22Rv1 (cell line): ENCODE results near the gene RNF217.

Experiments
- ZFX ChIP-seq: fragments of 450-650 bp; IDR thresholded peaks from 2 replicates; pipeline ENCODE4 v1.6.1; 2017; ENCODE audit warnings: antibody characterized with exemption, borderline replicate concordance
- TF ChIP-seq, protein P1 (sequence below): fragments of 450-650 bp; IDR thresholded peaks from 2 replicates; pipeline ENCODE4 v1.5.1; 2017; ENCODE audit warnings: mild to moderate bottlenecking

DNA sequence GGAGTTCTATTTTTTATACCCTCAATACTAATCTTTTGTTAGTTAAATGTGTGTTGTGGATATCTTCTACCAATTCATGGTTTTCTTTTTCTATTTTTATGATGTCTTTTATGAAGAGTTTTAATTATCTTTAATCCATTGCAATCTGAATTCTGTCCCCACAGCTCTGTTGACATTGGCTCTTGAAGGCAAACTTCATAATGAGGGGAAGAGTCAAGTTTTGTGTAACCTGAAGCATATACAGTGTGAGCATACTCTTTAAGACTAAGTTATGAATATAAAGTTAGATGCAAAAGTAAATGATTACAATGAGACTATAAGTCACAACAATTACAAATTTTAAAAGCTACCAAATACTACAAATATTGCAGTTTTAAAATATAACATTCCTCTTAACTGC is 34.2 kb downstream of the RNF217 start:
- TF ChIP-seq, protein P1, sequence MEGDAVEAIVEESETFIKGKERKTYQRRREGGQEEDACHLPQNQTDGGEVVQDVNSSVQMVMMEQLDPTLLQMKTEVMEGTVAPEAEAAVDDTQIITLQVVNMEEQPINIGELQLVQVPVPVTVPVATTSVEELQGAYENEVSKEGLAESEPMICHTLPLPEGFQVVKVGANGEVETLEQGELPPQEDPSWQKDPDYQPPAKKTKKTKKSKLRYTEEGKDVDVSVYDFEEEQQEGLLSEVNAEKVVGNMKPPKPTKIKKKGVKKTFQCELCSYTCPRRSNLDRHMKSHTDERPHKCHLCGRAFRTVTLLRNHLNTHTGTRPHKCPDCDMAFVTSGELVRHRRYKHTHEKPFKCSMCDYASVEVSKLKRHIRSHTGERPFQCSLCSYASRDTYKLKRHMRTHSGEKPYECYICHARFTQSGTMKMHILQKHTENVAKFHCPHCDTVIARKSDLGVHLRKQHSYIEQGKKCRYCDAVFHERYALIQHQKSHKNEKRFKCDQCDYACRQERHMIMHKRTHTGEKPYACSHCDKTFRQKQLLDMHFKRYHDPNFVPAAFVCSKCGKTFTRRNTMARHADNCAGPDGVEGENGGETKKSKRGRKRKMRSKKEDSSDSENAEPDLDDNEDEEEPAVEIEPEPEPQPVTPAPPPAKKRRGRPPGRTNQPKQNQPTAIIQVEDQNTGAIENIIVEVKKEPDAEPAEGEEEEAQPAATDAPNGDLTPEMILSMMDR: no peak
- TF ChIP-seq ZFX: no peak
